Islet precursor cell (in vitro differentiated cells): ENCODE data around the gene NCAPH2.
"Not testable (repeated sequence)": the region's sequence is repeated elsewhere in the genome, so short reads cannot be mapped to it uniquely, and the experiment has no call there.

ENCODE experiments used
- DNase-seq: peaks from one replicate; pipeline ENCODE4 v3.0.0-alpha.2; 2018

The NCAPH2 gene

GRCh38 chr22:50520184-50520583 is 12.2 kb downstream of the NCAPH2 start:
- not testable (repeated sequence) for DNase-seq

GRCh38 chr22:50520826-50521453 is 12.9 kb downstream of the NCAPH2 start:
- no peak for DNase-seq

GRCh38 chr22:50521710-50522109 is 13.7 kb downstream of the NCAPH2 start:
- DNase-seq = peak; percentile 48

- peak; percentile 47 for DNase-seq
Observed at GRCh38 chr22:50522208-50522805, 14.3 kb downstream of the NCAPH2 start.

- DNase-seq = peak; percentile 46
Observed at GRCh38 chr22:50522806-50523438, 14.9 kb downstream of the NCAPH2 start.

- no peak for DNase-seq
Observed at GRCh38 chr22:50523458-50523805, 15.4 kb downstream of the NCAPH2 start.

- DNase-seq = peak; percentile 70
Observed at GRCh38 chr22:50523806-50524675, 16.0 kb downstream of the NCAPH2 start.

- peak; percentile 63 for DNase-seq
Observed at GRCh38 chr22:50524676-50525103, 16.7 kb downstream of the NCAPH2 start.

- peak; percentile 98 for DNase-seq
Observed at GRCh38 chr22:50525104-50525857, 17.3 kb downstream of the NCAPH2 start, which contains the start of gene SCO2. Gene SCO2 (minus strand): TSS chr22:50525598. CDS start chr22:50524411, 1,187 bp downstream.

- DNase-seq = no peak
Observed at GRCh38 chr22:50525858-50526107, 17.8 kb downstream of the NCAPH2 start.

- peak; percentile 84 for DNase-seq
Observed at GRCh38 chr22:50526108-50526833, 18.2 kb downstream of the NCAPH2 start.

GRCh38 chr22:50526834-50527801 is 19.1 kb downstream of the NCAPH2 start:
- peak; percentile 89 for DNase-seq

- peak; percentile 44 for DNase-seq
Observed at GRCh38 chr22:50527921-50528681, 20.1 kb downstream of the NCAPH2 start.

- DNase-seq = peak; percentile 46
Observed at GRCh38 chr22:50528682-50529415, 20.8 kb downstream of the NCAPH2 start.

- DNase-seq = peak; percentile 59
Observed at GRCh38 chr22:50529416-50529896, 21.4 kb downstream of the NCAPH2 start.

GRCh38 chr22:50529897-50530579 is 22.0 kb downstream of the NCAPH2 start, which contains the start of gene TYMP:
Gene TYMP (minus strand): TSS chr22:50530012. CDS start chr22:50529709, 303 bp downstream.
- DNase-seq = peak; percentile 62

- DNase-seq = no peak
Observed at GRCh38 chr22:50530580-50530876, 22.5 kb downstream of the NCAPH2 start.

GRCh38 chr22:50530877-50531545 is 23.0 kb downstream of the NCAPH2 start:
- DNase-seq = peak; percentile 89
